Mesendoderm (in vitro differentiated cells): ENCODE measurements around the gene CFAP68.

ENCODE experiments used
- DNase-seq: peaks from one replicate; pipeline ENCODE4 v3.0.0; 2013
- H2AK5ac ChIP-seq: 2 replicates; pipeline ENCODE4 v1.6.1; 2013; ENCODE audit warnings: low read length, inconsistent platforms
- H2BK120ac ChIP-seq: 2 replicates; pipeline ENCODE4 v1.6.1; 2013; ENCODE audit warnings: low read depth, mild to moderate bottlenecking, low read length, moderate library complexity, mixed read lengths
- H2BK15ac ChIP-seq: replicated peaks from 2 replicates; pipeline ENCODE4 v1.6.1; 2013; ENCODE audit warnings: low read depth, mild to moderate bottlenecking, moderate library complexity
- H2BK5ac ChIP-seq: 2 replicates; pipeline ENCODE4 v1.6.1; 2013; ENCODE audit warnings: low read length, inconsistent platforms
- H3K18ac ChIP-seq: 2 replicates; pipeline ENCODE4 v1.6.1; 2013; ENCODE audit warnings: mild to moderate bottlenecking, low read length, mixed read lengths
- H3K23ac ChIP-seq: one replicate; pipeline ENCODE4 v1.6.1; 2013; ENCODE audit warnings: low read length
- H3K27ac ChIP-seq: 2 replicates; pipeline ENCODE4 v1.5.1; 2013; ENCODE audit warnings: low read depth, mild to moderate bottlenecking, inconsistent platforms, low read length, moderate library complexity
- H3K27me3 ChIP-seq: 2 replicates; pipeline ENCODE4 v1.6.1; 2013; ENCODE audit warnings: low read length, control low read depth, mild to moderate bottlenecking, inconsistent platforms; ENCODE audit not compliant: insufficient read depth, poor library complexity
- H3K36me3 ChIP-seq: 2 replicates; pipeline ENCODE4 v1.6.1; 2013; ENCODE audit warnings: low read length, inconsistent platforms; ENCODE audit not compliant: control insufficient read depth, insufficient read depth
- H3K4ac ChIP-seq: one replicate; pipeline ENCODE4 v1.6.1; 2013; ENCODE audit warnings: low read depth, mild to moderate bottlenecking, low read length, moderate library complexity
- H3K4me1 ChIP-seq: 2 replicates; pipeline ENCODE4 v1.6.1; 2013; ENCODE audit warnings: low read depth, low read length, inconsistent platforms; ENCODE audit not compliant: control insufficient read depth
- H3K4me2 ChIP-seq: 2 replicates; pipeline ENCODE4 v1.6.1; 2013; ENCODE audit warnings: low read length
- H3K4me3 ChIP-seq: 2 replicates; pipeline ENCODE4 v1.5.1; 2013; ENCODE audit warnings: mild to moderate bottlenecking, low read length
- H3K56ac ChIP-seq: one replicate; pipeline ENCODE4 v1.6.1; 2013; ENCODE audit warnings: low read length
- H3K79me1 ChIP-seq: 2 replicates; pipeline ENCODE4 v1.6.1; 2013; ENCODE audit warnings: low read length, inconsistent platforms
- H3K79me2 ChIP-seq: 2 replicates; pipeline ENCODE4 v1.6.1; 2013; ENCODE audit warnings: mild to moderate bottlenecking, low read length; ENCODE audit not compliant: control insufficient read depth, insufficient read depth
- H3K9ac ChIP-seq: 2 replicates; pipeline ENCODE4 v1.6.1; 2013; ENCODE audit warnings: low read length, inconsistent platforms
- H4K5ac ChIP-seq: one replicate; pipeline ENCODE4 v1.6.1; 2013; ENCODE audit warnings: low read length
- H4K8ac ChIP-seq: one replicate; pipeline ENCODE4 v1.6.1; 2013; ENCODE audit warnings: low read depth, mild to moderate bottlenecking, control low read depth, low read length, moderate library complexity
- WGBS: extraction: QIAGEN DNeasy Blood & Tissue Kit; methylation state at CpG from one replicate; pipeline ENCODE4 v1.1.7; 2013; ENCODE audit warnings: low lambda C conversion rate, missing lambda C conversion rate; ENCODE audit not compliant: insufficient coverage; ENCODE audit errors: extremely low coverage; 5-methylcytosine and 5-hydroxymethylcytosine counted together

Gene CFAP68

GRCh38 chr11:111921541-111922230, 42.3 kb downstream of the CFAP68 start:
- no CpG with 5 or more reads among the region's 7 CpGs for WGBS
- no peak overlapping the region for H2BK120ac ChIP-seq
- no peak overlapping the region for H2BK15ac ChIP-seq
- no peak overlapping the region for H4K5ac ChIP-seq
- H3K4me1 ChIP-seq = peaks cover 2% of the 10 kb centered on the region
- no peaks in the 10 kb centered on the region for H3K36me3 ChIP-seq
- H3K4me2 ChIP-seq = no peak overlapping the region
- no peak overlapping the region for H3K18ac ChIP-seq
- DNase-seq = no peak
- H3K56ac ChIP-seq = no peak overlapping the region
- H3K27ac ChIP-seq = no peak overlapping the region
- H3K4me3 ChIP-seq = no peak overlapping the region
- H3K9ac ChIP-seq = no peak overlapping the region
- H2BK5ac ChIP-seq = no peak overlapping the region
- H3K79me2 ChIP-seq = no peaks in the 10 kb centered on the region
- H2AK5ac ChIP-seq = no peak overlapping the region
- no peak overlapping the region for H3K23ac ChIP-seq
- H4K8ac ChIP-seq = no peak overlapping the region
- H3K79me1 ChIP-seq = no peaks in the 10 kb centered on the region
- no peak overlapping the region for H3K4ac ChIP-seq
- no peaks in the 10 kb centered on the region for H3K27me3 ChIP-seq

- no peak overlapping the region for H4K5ac ChIP-seq
- no peak overlapping the region for H2BK5ac ChIP-seq
- no peak overlapping the region for H4K8ac ChIP-seq
- H3K79me1 ChIP-seq = no peaks in the 10 kb centered on the region
- no peak overlapping the region for H3K4ac ChIP-seq
- no peak overlapping the region for H2BK15ac ChIP-seq
- no CpG with 5 or more reads among the region's 2 CpGs for WGBS
- H3K27me3 ChIP-seq = no peaks in the 10 kb centered on the region
- H2BK120ac ChIP-seq = no peak overlapping the region
- H3K27ac ChIP-seq = no peak overlapping the region
- H3K4me3 ChIP-seq = no peak overlapping the region
- H3K4me2 ChIP-seq = no peak overlapping the region
- no peak overlapping the region for H3K9ac ChIP-seq
- no peaks in the 10 kb centered on the region for H3K79me2 ChIP-seq
- H2AK5ac ChIP-seq = no peak overlapping the region
- H3K56ac ChIP-seq = no peak overlapping the region
- no peaks in the 10 kb centered on the region for H3K36me3 ChIP-seq
- H3K23ac ChIP-seq = no peak overlapping the region
- no peak overlapping the region for H3K18ac ChIP-seq
- DNase-seq = no peak
- H3K4me1 ChIP-seq = peaks cover 2% of the 10 kb centered on the region
Measured at GRCh38 chr11:111922803-111923202, 43.5 kb downstream of the CFAP68 start.

DNA sequence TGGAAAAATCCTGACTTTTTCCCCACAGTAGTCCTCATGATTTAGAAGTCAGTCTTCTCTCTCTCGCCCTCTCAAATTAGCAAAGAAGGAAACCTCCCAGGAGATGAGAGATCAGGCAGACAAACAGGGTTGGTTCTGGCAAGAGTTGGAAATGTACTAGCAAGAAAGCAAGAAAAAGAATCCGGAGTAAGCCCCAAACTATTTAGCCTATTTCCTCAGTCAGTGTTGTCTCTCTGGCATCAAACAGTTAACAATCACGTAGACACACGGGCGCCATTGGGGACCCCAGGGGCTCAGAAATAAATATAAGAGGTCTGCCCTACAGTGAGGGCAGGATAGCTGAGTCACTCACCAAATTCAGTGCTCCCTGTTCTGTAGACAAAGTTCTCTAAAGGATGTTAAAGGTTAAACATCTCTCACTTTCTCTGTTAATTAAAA, 44.0 kb downstream of the CFAP68 start:
- Histone ChIP-seq H3K79me1 (no peaks in the 10 kb centered on the region), H2BK15ac (no peak overlapping the region), H2AK5ac (no peak overlapping the region), H4K8ac (peak overlapping the region; percentile 15), H3K4me3 (no peak overlapping the region), H4K5ac (no peak overlapping the region), H3K4me1 (peaks cover 2% of the 10 kb centered on the region), H3K18ac (no peak overlapping the region), H3K36me3 (no peaks in the 10 kb centered on the region), H3K56ac (no peak overlapping the region), H3K27me3 (no peaks in the 10 kb centered on the region), H2BK120ac (no peak overlapping the region), H3K79me2 (no peaks in the 10 kb centered on the region), H3K9ac (no peak overlapping the region), H3K4me2 (no peak overlapping the region), H2BK5ac (no peak overlapping the region), H3K27ac (no peak overlapping the region), H3K4ac (peak overlapping the region; percentile 22), H3K23ac (no peak overlapping the region)
- no CpG with 5 or more reads among the region's 5 CpGs for WGBS
- DNase-seq = peak; percentile 49

DNA sequence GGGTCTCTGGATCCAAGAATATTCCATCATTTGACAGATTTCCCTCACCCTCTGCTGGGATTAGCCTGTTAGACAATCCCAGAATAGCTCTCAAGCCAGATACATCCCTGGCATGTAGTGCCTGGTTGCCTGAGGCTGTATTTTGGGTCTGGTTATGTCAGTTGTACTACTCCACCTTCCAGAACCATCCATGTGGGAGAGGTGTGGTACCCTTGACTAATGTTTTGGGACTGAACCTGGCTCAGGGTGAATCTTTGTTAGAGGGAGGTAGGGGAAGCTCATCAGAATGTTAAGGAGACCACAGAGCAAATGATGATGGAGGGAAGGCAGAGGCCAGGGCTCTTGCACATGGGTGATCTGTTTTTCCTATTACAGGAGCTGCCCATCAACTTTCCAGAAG, 44.6 kb downstream of the CFAP68 start:
- H3K23ac ChIP-seq = no peak overlapping the region
- H3K79me2 ChIP-seq = no peaks in the 10 kb centered on the region
- no peak for DNase-seq
- H2BK120ac ChIP-seq = no peak overlapping the region
- peak overlapping the region; percentile 59 for H3K56ac ChIP-seq
- peak overlapping the region; percentile 8 for H4K8ac ChIP-seq
- no peak overlapping the region for H3K27ac ChIP-seq
- peaks cover 2% of the 10 kb centered on the region for H3K4me1 ChIP-seq
- H3K4ac ChIP-seq = peak overlapping the region; percentile 22
- H3K4me2 ChIP-seq = no peak overlapping the region
- H3K4me3 ChIP-seq = no peak overlapping the region
- H3K36me3 ChIP-seq = no peaks in the 10 kb centered on the region
- no peak overlapping the region for H3K18ac ChIP-seq
- H2BK15ac ChIP-seq = no peak overlapping the region
- no peak overlapping the region for H4K5ac ChIP-seq
- no peak overlapping the region for H3K9ac ChIP-seq
- H3K27me3 ChIP-seq = no peaks in the 10 kb centered on the region
- H3K79me1 ChIP-seq = no peaks in the 10 kb centered on the region
- no peak overlapping the region for H2AK5ac ChIP-seq
- H2BK5ac ChIP-seq = no peak overlapping the region

DNA sequence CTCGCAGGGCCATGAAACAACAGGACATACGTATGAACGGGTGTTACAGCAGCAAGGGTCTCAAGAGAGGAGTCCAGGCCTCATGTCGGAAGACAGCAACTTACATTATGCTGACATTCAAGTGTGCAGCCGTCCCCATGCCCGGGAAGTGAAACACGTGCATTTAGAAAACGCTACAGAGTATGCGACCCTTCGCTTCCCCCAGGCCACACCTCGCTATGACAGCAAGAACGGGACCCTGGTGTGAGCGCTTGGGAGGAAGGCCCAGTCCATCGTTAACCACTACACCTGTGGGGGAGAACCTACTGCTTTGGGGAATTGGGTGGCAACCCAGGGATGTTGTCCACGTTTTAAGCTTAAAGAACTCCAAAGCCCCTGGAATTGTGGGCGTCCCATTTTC, 46.6 kb downstream of the CFAP68 start:
- H2BK15ac ChIP-seq = no peak overlapping the region
- no peak overlapping the region for H3K4me2 ChIP-seq
- H2AK5ac ChIP-seq = no peak overlapping the region
- peak overlapping the region; percentile 77 for H3K56ac ChIP-seq
- no peaks in the 10 kb centered on the region for H3K79me2 ChIP-seq
- no peak overlapping the region for H3K23ac ChIP-seq
- H4K5ac ChIP-seq = no peak overlapping the region
- H3K27ac ChIP-seq = no peak overlapping the region
- no peaks in the 10 kb centered on the region for H3K36me3 ChIP-seq
- H3K9ac ChIP-seq = no peak overlapping the region
- H3K4ac ChIP-seq = no peak overlapping the region
- H3K79me1 ChIP-seq = no peaks in the 10 kb centered on the region
- H2BK120ac ChIP-seq = no peak overlapping the region
- no peak overlapping the region for H2BK5ac ChIP-seq
- DNase-seq = no peak
- H3K18ac ChIP-seq = no peak overlapping the region
- H3K27me3 ChIP-seq = no peaks in the 10 kb centered on the region
- no peak overlapping the region for H3K4me3 ChIP-seq
- no CpG with 5 or more reads among the region's 16 CpGs for WGBS
- H3K4me1 ChIP-seq = peaks cover 2% of the 10 kb centered on the region
- H4K8ac ChIP-seq = peak overlapping the region; percentile 14
